GM12878 (cell line): ENCODE results near the gene MAEL.

ENCODE experiments used
- ATF3 ChIP-seq: IDR thresholded peaks from 2 replicates; pipeline ENCODE4 v1.6.1; 2011; ENCODE audit warnings: low read depth, mild to moderate bottlenecking, low read length, moderate library complexity, borderline replicate concordance; ENCODE audit errors: extremely low read depth
- CTCF ChIP-seq, 3 experiments: IDR thresholded peaks in 2 of 3; conservative IDR thresholded peaks in 1 of 3; 2 replicates each; pipeline ENCODE4 v1.5.1; 2011; ENCODE audit warnings: low read depth in 3 of 3, low read length in 3 of 3, mild to moderate bottlenecking in 3 of 3, control low read depth in 2 of 3, moderate library complexity in 2 of 3, inconsistent platforms in 1 of 3, mixed read lengths in 1 of 3; ENCODE audit not compliant: control insufficient read depth in 2 of 3, insufficient read depth in 1 of 3; ENCODE audit errors: extremely low read depth in 1 of 3
- EZH2 ChIP-seq: IDR thresholded peaks from 2 replicates; pipeline ENCODE4 v1.6.1; 2012; ENCODE audit warnings: low read depth, mild to moderate bottlenecking, control low read depth, inconsistent platforms, low read length, borderline replicate concordance; ENCODE audit not compliant: control insufficient read depth
- HDGF ChIP-seq: fragments of 450-650 bp; IDR thresholded peaks from 2 replicates; pipeline ENCODE4 v1.6.1; 2016; ENCODE audit warnings: antibody characterized with exemption
- IRF3 ChIP-seq: fragments of 450-650 bp; IDR thresholded peaks from 2 replicates; pipeline ENCODE4 v1.6.1; 2014; ENCODE audit warnings: mild to moderate bottlenecking
- MYC ChIP-seq: IDR thresholded peaks from 2 replicates; pipeline ENCODE4 v1.6.1; 2011; ENCODE audit warnings: mild to moderate bottlenecking, low read length, moderate library complexity, inconsistent platforms; ENCODE audit not compliant: insufficient read depth, insufficient replicate concordance, insufficient read length, severe bottlenecking
- POLR2A ChIP-seq: IDR thresholded peaks from 2 replicates; pipeline ENCODE4 v1.6.1; 2011; ENCODE audit warnings: low read depth, mild to moderate bottlenecking, low read length
- PRDM15 ChIP-seq: fragments of 450-650 bp; formaldehyde crosslinking; IDR thresholded peaks from 2 replicates; pipeline ENCODE4 v1.4.0; 2020; ENCODE audit warnings: mild to moderate bottlenecking, moderate library complexity
- RCOR1 ChIP-seq: conservative IDR thresholded peaks from 2 replicates; pipeline ENCODE4 v1.6.1; 2012; ENCODE audit warnings: low read depth, low read length, improper control_type of control experiment
- RELA ChIP-seq: fragments of 450-650 bp; IDR thresholded peaks from 2 replicates; pipeline ENCODE4 v1.8.0; 2014; ENCODE audit warnings: borderline replicate concordance; ENCODE audit not compliant: partially characterized antibody
- RFX5 ChIP-seq: IDR thresholded peaks from 2 replicates; pipeline ENCODE4 v1.6.1; 2011; ENCODE audit warnings: low read depth, low read length, improper control_type of control experiment
- SRF ChIP-seq, 2 experiments: IDR thresholded peaks; 2 replicates each; pipeline ENCODE4 v1.6.1; 2011; ENCODE audit warnings: low read depth in 2 of 2, low read length in 2 of 2, mild to moderate bottlenecking in 1 of 2, moderate library complexity in 1 of 2
- TAF1 ChIP-seq: IDR thresholded peaks from 2 replicates; pipeline ENCODE4 v1.6.1; 2011; ENCODE audit warnings: mild to moderate bottlenecking, low read depth, low read length, borderline replicate concordance
- ZNF592 ChIP-seq: fragments of 450-650 bp; IDR thresholded peaks from 2 replicates; pipeline ENCODE4 v1.6.1; 2017; ENCODE audit warnings: mild to moderate bottlenecking, moderate library complexity

DNA sequence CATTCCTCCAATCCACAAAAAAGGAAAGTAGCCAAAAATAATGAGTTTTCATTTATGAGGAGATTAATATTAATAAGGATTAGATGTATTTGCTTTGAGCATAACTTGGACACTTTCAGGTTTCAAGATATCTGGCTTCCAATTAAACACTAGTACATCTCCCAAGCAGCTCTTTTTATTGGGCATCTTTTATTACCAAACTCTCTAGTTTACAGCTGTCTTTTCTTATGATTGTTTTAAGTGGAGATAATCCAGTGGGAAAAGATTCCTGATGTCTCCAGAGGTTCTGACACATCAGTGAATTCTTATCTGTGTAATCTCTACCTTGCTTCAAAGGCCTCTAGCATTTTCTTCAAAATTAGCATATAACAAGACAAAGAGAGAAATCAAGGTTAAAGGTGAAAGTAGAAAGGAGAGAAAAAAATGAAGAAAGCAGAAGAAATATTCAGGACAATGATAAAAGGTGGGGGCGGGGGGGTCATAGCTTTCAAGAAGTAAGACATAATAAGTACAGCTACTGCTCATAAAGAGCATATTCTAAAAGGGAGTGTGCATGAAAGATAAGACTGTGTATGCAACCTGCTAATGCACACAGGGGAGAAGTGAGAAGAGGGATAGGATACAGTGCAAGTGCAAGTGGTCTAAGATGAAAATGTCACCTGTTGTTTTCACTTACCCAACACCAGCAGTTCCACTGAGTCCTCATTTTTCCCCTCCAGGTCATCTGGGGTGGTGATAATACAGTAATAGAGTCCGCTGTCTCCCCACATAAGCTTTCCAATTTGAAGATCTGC, 32.8 kb upstream of the MAEL start:
- TF ChIP-seq CTCF (IDR thresholded peaks at IDR 0.05 in 2 of 3, conservative IDR thresholded peaks at IDR 0.05 in 1 of 3; ENCODE audit: control insufficient read depth in 2 of 3, extremely low read depth in 1 of 3, insufficient read depth in 1 of 3, low read depth in 3 of 3, low read length in 3 of 3) (no peak), EZH2 (no peak), PRDM15 (CRISPR knock-in tag) (no peak), MYC (no peak), SRF (IDR thresholded peaks at IDR 0.05; ENCODE audit: low read depth in 2 of 2, low read length in 2 of 2) (no peak), POLR2A (no peak), IRF3 (no peak), HDGF (no peak), ZNF592 (no peak), RELA (no peak), RCOR1 (no peak), RFX5 (no peak), TAF1 (no peak), ATF3 (no peak)
